ENCODE data around the gene AKT3.

- TF ChIP-seq CTCF (IDR thresholded peaks at IDR 0.05), result no peak
- no peak for TF ChIP-seq EZH2 (IDR thresholded peaks at IDR 0.05)
Observed at GRCh38 chr1:243723050-243723449, 127.0 kb downstream of the AKT3 start.

All from neural progenitor cell (in vitro differentiated cells).